Measurements from ENCODE around the gene XIRP2.

- TF ChIP-seq CTCF (IDR thresholded peaks at IDR 0.05 in 2 of 3, conservative IDR thresholded peaks at IDR 0.05 in 1 of 3; ENCODE audit: borderline replicate concordance in 1 of 3, insufficient read depth in 1 of 3, low read depth in 2 of 3, low read length in 2 of 3) (no peak; a peak in 1 of 6 replicates), EZH2phosphoT487 (IDR thresholded peaks at IDR 0.05; ENCODE audit: borderline replicate concordance) (no peak), REST (IDR thresholded peaks at IDR 0.05; ENCODE audit: low read depth) (no peak), MAX (IDR thresholded peaks at IDR 0.05) (no peak), POLR2A (IDR thresholded peaks at IDR 0.05; ENCODE audit: borderline replicate concordance, extremely low read depth, insufficient read depth, insufficient read length) (no peak), ATF3 (IDR thresholded peaks at IDR 0.05) (no peak), EZH2 (IDR thresholded peaks at IDR 0.05) (no peak), ZNF274 (IDR thresholded peaks at IDR 0.05; ENCODE audit: low read depth, low read length) (no peak), ELF1 (IDR thresholded peaks at IDR 0.05; ENCODE audit: borderline replicate concordance, low read depth) (no peak), SIN3A (IDR thresholded peaks at IDR 0.05; ENCODE audit: low read depth) (no peak), YY1 (IDR thresholded peaks at IDR 0.05; ENCODE audit: extremely low read depth, insufficient replicate concordance, low read depth, low read length) (no peak), POLR2AphosphoS5 (IDR thresholded peaks at IDR 0.05; ENCODE audit: low read depth, low read length) (no peak)
These were observed 238.9 kb downstream of the XIRP2 start for GRCh38 chr2:167127135-167127534.
